ENCODE results near the gene PELI2. TPM values are rescaled to one million over a fixed set of nuclear protein-coding genes. Genes with fewer than 3 reads are reported as not detected.

PELI2 gene
- polyA plus RNA-seq, 1 donor (not counting 4 experiments of a cell fraction or from before 2014, with no cell fraction given): not detected

- Histone ChIP-seq H3K36me3 (ENCODE audit: control insufficient read depth in 2 of 2, extremely low read depth in 1 of 2, insufficient read depth in 2 of 2, low read length in 2 of 2) (no peaks in the 10 kb centered on the region), H3K4me3 (ENCODE audit: control insufficient read depth in 2 of 3, extremely low read depth in 1 of 3, insufficient read depth in 2 of 3, low read depth in 1 of 3, low read length in 3 of 3) (no peak overlapping the region), H3K4me1 (ENCODE audit: control insufficient read depth, extremely low read depth, insufficient read depth, low read length) (no peaks in the 10 kb centered on the region), H3K27me3 (ENCODE audit: control insufficient read depth, extremely low read depth, insufficient read depth, low read length) (no peaks in the 10 kb centered on the region), H3K9me3 (ENCODE audit: control insufficient read depth, low read depth, low read length) (no peaks in the 10 kb centered on the region), H3K79me2 (ENCODE audit: control insufficient read depth, insufficient read depth, low read length) (no peaks in the 10 kb centered on the region), H3K9me1 (ENCODE audit: control insufficient read depth, extremely low read depth, insufficient read depth, low read length) (no peaks in the 10 kb centered on the region), H3K9ac (ENCODE audit: control insufficient read depth, extremely low read depth, insufficient read depth, low read length) (no peak overlapping the region), H4K20me1 (ENCODE audit: control insufficient read depth, extremely low read depth, insufficient read depth, low read length) (no peaks in the 10 kb centered on the region), H2AFZ (ENCODE audit: control insufficient read depth, low read length) (no peak overlapping the region), H3K27ac (ENCODE audit: control insufficient read depth, insufficient read depth, low read length) (no peak overlapping the region), H3K4me2 (ENCODE audit: control insufficient read depth, extremely low read depth, insufficient read depth, low read depth, low read length) (no peak overlapping the region)
- TF ChIP-seq CTCF (optimal IDR thresholded peaks at IDR 0.05 in 1 of 3, IDR thresholded peaks at IDR 0.05 in 1 of 3, conservative IDR thresholded peaks at IDR 0.05 in 1 of 3; ENCODE audit: extremely low read depth in 1 of 3, insufficient read depth in 2 of 3, low read length in 3 of 3) (no peak), EZH2 (IDR thresholded peaks at IDR 0.05; ENCODE audit: low read length) (no peak)
- dilution Hi-C loops (cut with MboI; ENCODE audit: extremely low pct_ligation_motif_present, low sequenced_read_pairs): no loop called here
- FAIRE-seq: no peak
- DNase-seq (ENCODE audit: low read depth, low spot score): no peak
These were observed 175.9 kb downstream of the PELI2 start for GRCh38 chr14:56294128-56294527.

GRCh38 chr14:56295743-56296142, 177.5 kb downstream of the PELI2 start:
- Histone ChIP-seq H3K27me3 (ENCODE audit: control insufficient read depth, extremely low read depth, insufficient read depth, low read length) (no peaks in the 10 kb centered on the region), H3K36me3 (ENCODE audit: control insufficient read depth in 2 of 2, extremely low read depth in 1 of 2, insufficient read depth in 2 of 2, low read length in 2 of 2) (no peaks in the 10 kb centered on the region), H3K79me2 (ENCODE audit: control insufficient read depth, insufficient read depth, low read length) (no peaks in the 10 kb centered on the region), H3K9me3 (ENCODE audit: control insufficient read depth, low read depth, low read length) (no peaks in the 10 kb centered on the region), H3K4me1 (ENCODE audit: control insufficient read depth, extremely low read depth, insufficient read depth, low read length) (no peaks in the 10 kb centered on the region), H4K20me1 (ENCODE audit: control insufficient read depth, extremely low read depth, insufficient read depth, low read length) (no peaks in the 10 kb centered on the region), H3K9ac (ENCODE audit: control insufficient read depth, extremely low read depth, insufficient read depth, low read length) (no peak overlapping the region), H3K4me2 (ENCODE audit: control insufficient read depth, extremely low read depth, insufficient read depth, low read depth, low read length) (no peak overlapping the region), H3K27ac (ENCODE audit: control insufficient read depth, insufficient read depth, low read length) (no peak overlapping the region), H3K9me1 (ENCODE audit: control insufficient read depth, extremely low read depth, insufficient read depth, low read length) (no peaks in the 10 kb centered on the region), H2AFZ (ENCODE audit: control insufficient read depth, low read length) (no peak overlapping the region), H3K4me3 (ENCODE audit: control insufficient read depth in 2 of 3, extremely low read depth in 1 of 3, insufficient read depth in 2 of 3, low read depth in 1 of 3, low read length in 3 of 3) (no peak overlapping the region)
- dilution Hi-C loops (cut with MboI; ENCODE audit: extremely low pct_ligation_motif_present, low sequenced_read_pairs): no loop called here
- DNase-seq (ENCODE audit: low read depth, low spot score) (no peak), FAIRE-seq (no peak)
- TF ChIP-seq CTCF (optimal IDR thresholded peaks at IDR 0.05 in 1 of 3, IDR thresholded peaks at IDR 0.05 in 1 of 3, conservative IDR thresholded peaks at IDR 0.05 in 1 of 3; ENCODE audit: extremely low read depth in 1 of 3, insufficient read depth in 2 of 3, low read length in 3 of 3) (no peak), EZH2 (IDR thresholded peaks at IDR 0.05; ENCODE audit: low read length) (no peak)

All from keratinocyte (primary cell).